WERI-Rb-1 (cell line): ENCODE data around the gene IL17RD.
"Not testable (repeated sequence)": the region's sequence is repeated elsewhere in the genome, so short reads cannot be mapped to it uniquely, and the experiment has no call there.

ENCODE experiments used
- DNase-seq: peaks from one replicate; pipeline ENCODE4 v3.0.0-alpha.2; 2020
- H3K27ac ChIP-seq: fragments of 250-450 bp; sonication (Bioruptor Pico); 2 replicates; pipeline ENCODE4 v1.5.1; 2020; ENCODE audit warnings: mild to moderate bottlenecking, moderate library complexity
- H3K27me3 ChIP-seq: fragments of 250-450 bp; sonication (Bioruptor Pico); 2 replicates; pipeline ENCODE4 v1.5.1; 2021; ENCODE audit warnings: mild to moderate bottlenecking, low read depth, moderate library complexity; ENCODE audit not compliant: insufficient read depth, severe bottlenecking
- H3K36me3 ChIP-seq: fragments of 250-450 bp; sonication (Bioruptor Pico); 2 replicates; pipeline ENCODE4 v1.5.1; 2020; ENCODE audit warnings: mild to moderate bottlenecking, moderate library complexity
- H3K4me3 ChIP-seq: 2 replicates; pipeline ENCODE4 v1.5.1; 2011; ENCODE audit warnings: low read depth, mild to moderate bottlenecking, control low read depth, low read length
- H3K9me3 ChIP-seq: fragments of 250-450 bp; sonication (Bioruptor Pico); 2 replicates; pipeline ENCODE4 v1.5.1; 2021; ENCODE audit warnings: mild to moderate bottlenecking, moderate library complexity; ENCODE audit not compliant: severe bottlenecking
- TF ChIP-seq, protein P1 (sequence below): IDR thresholded peaks from 2 replicates; pipeline ENCODE4 v1.5.1; 2011; ENCODE audit warnings: low read depth, mild to moderate bottlenecking, control low read depth, inconsistent platforms, low read length

IL17RD gene

DNA sequence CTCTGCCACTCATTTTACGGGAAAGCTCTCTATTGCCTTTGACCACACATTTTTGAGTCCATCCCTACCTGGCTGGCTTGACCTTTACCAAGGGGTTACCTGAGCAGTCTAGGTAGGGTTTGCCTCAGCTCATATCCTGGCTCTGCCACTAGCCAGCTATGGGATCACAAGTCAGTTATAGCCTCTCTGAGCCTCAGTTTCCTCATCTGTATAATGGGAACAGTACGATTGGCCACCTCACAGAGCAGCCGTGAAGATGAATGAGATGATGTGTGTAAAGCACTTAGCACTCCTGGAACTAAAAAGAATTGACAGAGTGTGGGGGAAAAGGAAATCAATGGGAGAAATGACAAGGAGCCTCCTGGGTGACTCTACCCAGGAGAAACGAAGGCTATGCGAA is 76.7 kb downstream of the IL17RD start:
- Histone ChIP-seq H3K4me3 (no peak overlapping the region), H3K36me3 (no peaks in the 10 kb centered on the region), H3K27ac (no peak overlapping the region), H3K27me3 (no peaks in the 10 kb centered on the region), H3K9me3 (no peaks in the 10 kb centered on the region)
- TF ChIP-seq, protein P1, sequence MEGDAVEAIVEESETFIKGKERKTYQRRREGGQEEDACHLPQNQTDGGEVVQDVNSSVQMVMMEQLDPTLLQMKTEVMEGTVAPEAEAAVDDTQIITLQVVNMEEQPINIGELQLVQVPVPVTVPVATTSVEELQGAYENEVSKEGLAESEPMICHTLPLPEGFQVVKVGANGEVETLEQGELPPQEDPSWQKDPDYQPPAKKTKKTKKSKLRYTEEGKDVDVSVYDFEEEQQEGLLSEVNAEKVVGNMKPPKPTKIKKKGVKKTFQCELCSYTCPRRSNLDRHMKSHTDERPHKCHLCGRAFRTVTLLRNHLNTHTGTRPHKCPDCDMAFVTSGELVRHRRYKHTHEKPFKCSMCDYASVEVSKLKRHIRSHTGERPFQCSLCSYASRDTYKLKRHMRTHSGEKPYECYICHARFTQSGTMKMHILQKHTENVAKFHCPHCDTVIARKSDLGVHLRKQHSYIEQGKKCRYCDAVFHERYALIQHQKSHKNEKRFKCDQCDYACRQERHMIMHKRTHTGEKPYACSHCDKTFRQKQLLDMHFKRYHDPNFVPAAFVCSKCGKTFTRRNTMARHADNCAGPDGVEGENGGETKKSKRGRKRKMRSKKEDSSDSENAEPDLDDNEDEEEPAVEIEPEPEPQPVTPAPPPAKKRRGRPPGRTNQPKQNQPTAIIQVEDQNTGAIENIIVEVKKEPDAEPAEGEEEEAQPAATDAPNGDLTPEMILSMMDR, result no peak
- DNase-seq, result no peak

DNA sequence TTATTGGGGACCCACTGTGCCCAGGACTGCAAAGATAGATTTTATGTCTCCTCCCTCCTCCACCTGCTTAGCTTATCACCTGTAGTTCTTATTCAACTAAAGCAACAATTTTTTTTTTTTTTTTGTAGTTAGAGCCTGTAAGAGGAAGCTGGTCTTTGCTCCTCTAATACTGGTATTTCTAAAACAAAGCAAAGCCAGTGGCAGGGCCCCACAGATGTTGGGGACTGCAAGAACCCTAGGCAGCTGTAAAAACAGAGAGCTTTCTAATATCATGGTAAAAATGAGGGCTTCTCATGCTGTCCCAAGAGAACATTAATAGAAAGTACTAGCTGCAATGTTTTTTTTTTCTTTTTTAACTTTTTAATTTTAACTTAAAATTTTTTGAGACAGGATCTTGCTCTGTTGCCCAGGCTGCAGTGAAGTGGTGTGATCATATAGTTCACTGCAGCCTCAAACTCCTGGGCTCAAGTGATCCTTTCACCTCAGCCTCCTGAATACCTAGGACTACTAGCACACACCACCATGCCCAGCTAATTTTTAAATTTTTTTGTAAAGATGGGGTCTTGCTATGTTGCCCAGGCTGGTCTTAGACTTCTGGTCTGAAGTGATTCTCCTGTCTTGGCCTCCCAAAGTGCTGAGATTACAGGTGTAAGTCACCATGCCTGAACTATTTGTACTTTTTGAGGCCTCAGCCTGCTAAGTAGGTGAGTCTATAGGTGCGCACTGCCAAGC is 77.6 kb downstream of the IL17RD start:
- H3K27me3 ChIP-seq, result no peaks in the 10 kb centered on the region
- H3K4me3 ChIP-seq, result no peak overlapping the region
- DNase-seq, result no peak
- no peak overlapping the region for H3K27ac ChIP-seq
- no peaks in the 10 kb centered on the region for H3K36me3 ChIP-seq
- H3K9me3 ChIP-seq, result no peaks in the 10 kb centered on the region
- TF ChIP-seq, protein P1, result no peak

DNA sequence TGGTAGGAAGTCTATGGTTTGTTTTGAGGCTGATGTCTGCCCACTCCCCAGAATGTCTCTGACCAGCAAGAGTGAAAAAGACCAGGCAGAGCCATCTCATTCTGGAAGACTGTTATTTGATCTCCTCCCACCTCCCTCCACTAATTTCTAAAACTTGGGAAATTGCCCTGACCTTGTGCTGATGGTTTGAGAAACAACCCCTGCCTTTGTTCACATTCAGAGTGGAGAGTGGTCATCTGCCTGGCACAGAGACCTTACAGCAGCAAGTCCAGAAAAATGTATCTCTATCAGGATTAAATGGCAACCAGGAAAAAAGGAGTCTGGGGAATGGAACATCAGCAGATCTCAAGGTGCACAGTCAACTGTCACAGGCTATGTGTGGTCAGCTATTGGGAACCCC is 79.0 kb downstream of the IL17RD start:
- H3K27ac ChIP-seq, result no peak overlapping the region
- H3K36me3 ChIP-seq, result no peaks in the 10 kb centered on the region

DNA sequence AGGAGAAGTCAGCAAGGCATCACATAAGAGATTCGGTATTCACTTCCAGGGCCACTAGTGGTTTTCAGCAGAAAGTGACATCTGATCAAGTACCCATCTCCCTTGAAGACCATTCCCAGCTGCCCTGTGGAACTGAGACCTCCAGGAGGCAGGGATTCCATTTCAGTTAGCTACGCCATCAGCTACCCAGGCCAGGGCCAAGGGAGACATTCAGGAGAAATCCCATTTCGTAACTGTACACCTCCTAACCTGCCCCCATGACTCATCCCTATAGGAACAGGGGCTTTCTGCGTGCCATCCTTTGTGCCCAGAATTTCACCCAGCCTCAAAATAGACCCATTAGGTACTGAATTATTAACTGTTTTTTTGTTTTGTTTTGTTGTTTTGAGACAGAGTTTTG is 79.9 kb downstream of the IL17RD start:
- no peak for DNase-seq
- no peak overlapping the region for H3K4me3 ChIP-seq
- H3K27ac ChIP-seq, result no peak overlapping the region
- H3K9me3 ChIP-seq, result no peaks in the 10 kb centered on the region
- no peaks in the 10 kb centered on the region for H3K27me3 ChIP-seq
- no peaks in the 10 kb centered on the region for H3K36me3 ChIP-seq
- TF ChIP-seq, protein P1, result no peak

More for the DNA sequence above, 79.0 kb downstream of the IL17RD start:
- Histone ChIP-seq H3K9me3 (no peaks in the 10 kb centered on the region), H3K4me3 (no peak overlapping the region), H3K27me3 (no peaks in the 10 kb centered on the region)
- TF ChIP-seq, protein P1, result no peak
- no peak for DNase-seq

DNA sequence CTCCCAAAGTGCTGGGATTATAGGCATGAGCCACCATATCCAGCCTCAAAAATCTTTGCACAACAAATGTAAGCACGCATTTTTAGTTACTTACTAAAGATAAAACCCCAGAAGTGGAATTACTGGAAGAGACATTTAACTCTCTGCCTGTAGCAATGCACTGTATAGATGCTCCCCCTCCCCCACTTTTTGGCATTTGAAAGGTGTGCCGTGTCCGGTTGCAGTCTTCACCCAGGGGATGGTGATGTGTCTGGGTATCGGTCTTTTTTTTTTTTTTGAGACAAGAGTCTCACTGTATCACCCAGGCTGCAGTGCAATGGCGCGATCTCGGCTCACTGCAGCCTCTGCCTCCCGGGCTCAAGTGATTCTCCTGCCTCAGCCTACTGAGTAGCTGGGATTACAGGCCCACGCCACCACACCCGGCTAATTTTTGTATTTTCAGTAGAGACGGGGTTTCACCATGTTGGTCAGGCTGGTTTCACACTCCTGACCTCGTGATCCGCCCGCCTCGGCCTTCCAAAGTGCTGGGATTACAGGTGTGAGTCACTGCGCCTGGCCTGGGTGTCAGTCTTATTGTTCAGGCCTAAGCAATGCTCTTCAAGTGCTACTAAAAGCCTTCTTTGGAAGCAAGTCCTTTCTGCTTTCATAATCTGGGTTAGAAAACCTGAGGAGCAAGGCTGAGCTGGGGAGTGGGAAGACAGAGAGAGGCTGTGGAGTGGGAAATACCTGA is 81.7 kb downstream of the IL17RD start:
- H3K27me3 ChIP-seq, H3K4me3 ChIP-seq, DNase-seq, H3K27ac ChIP-seq, H3K9me3 ChIP-seq, H3K36me3 ChIP-seq: not testable (repeated sequence)

DNA sequence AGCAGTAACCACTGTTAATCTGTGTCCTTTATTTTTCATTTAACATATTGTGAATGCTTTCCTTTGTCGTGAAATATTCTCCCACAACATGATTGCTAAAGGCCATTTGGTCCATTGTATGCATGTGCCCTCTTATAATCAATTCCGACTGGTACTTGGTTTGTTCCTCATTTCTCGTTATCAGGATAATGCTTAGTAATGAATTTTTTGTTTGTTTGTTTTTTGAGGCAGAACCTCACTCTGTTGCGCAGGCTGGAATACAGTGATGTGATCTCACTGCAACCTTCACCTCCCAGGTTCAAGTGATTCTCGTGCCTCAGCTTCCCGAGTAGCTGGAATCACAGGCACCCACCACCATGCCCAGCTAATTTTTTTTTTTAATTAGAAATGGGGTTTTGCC is 82.7 kb downstream of the IL17RD start:
- TF ChIP-seq, protein P1, result no peak
- Histone ChIP-seq H3K4me3 (no peak overlapping the region), H3K27me3 (no peaks in the 10 kb centered on the region), H3K36me3 (no peaks in the 10 kb centered on the region), H3K27ac (no peak overlapping the region), H3K9me3 (no peaks in the 10 kb centered on the region)
- DNase-seq, result no peak
